K562 (cell line): ENCODE results near the gene KIF6. TPM values are rescaled to one million over a fixed set of nuclear protein-coding genes. Genes with fewer than 3 reads are reported as not detected.

Experiments used
- ATAC-seq: fragments of 200-7000 bp; cut with Tn5 transposase; 3 replicates; pipeline ENCODE4 v1.9.1; 2020; ENCODE audit warnings: moderate library complexity
- BruUV-seq: library from RNA; stranded (reverse); fragments of 400-500 nt; replicated peaks from 2 replicates; lab custom pipeline; 2021; lab: Mats Ljungman, UMichigan
- CTCF ChIA-PET: fragments of 300-600 bp; formaldehyde crosslinking; extraction: SDS; loops from one replicate; lab custom pipeline; 2021; ENCODE audit warnings: low intra/inter-chr PET ratio; lab: Yijun Ruan, JAX
- POLR2A ChIA-PET: fragments of 300-600, 350-650 bp; sonication (Branson Sonifier 250); formaldehyde crosslinking; extraction: SDS; loops from one replicate; lab custom pipeline; 2021; ENCODE audit warnings: antibody characterized with exemption, inconsistent platforms; lab: Yijun Ruan, JAX
- DNase-seq, 4 experiments: peaks; one replicate each; pipeline versions ENCODE4 v3.0.0 to v3.0.0-alpha.2; 2011 to 2018; ENCODE audit warnings: low spot score in 3 of 4, mixed read lengths in 3 of 4; ENCODE audit errors: extremely low read depth in 1 of 4
- FAIRE-seq: peaks from 2 replicates; lab custom pipeline; 2011; peaks lifted over from hg19 to GRCh38; lab: Jason Lieb, UNC
- H2AFZ ChIP-seq: 2 replicates; pipeline ENCODE4 v1.6.0; 2011; ENCODE audit warnings: low read depth, low read length, control low read depth, inconsistent platforms
- H3K27ac ChIP-seq: fragments of 200-600 bp; 3 replicates; pipeline ENCODE4 v1.8.0; 2011; ENCODE audit warnings: low read depth, mild to moderate bottlenecking, control low read depth, inconsistent platforms, low read length, moderate library complexity, mixed read lengths; ENCODE audit errors: extremely low read depth
- H3K27me3 ChIP-seq, 2 experiments: fragments of 300-600 bp in 1 of 2; 2 replicates in 1 of 2; 3 replicates in 1 of 2; pipeline versions ENCODE4 v1.6.0 to v1.8.0; 2011; ENCODE audit warnings: inconsistent platforms in 2 of 2, low read length in 2 of 2, mild to moderate bottlenecking in 1 of 2, mixed read lengths in 1 of 2, moderate library complexity in 1 of 2; ENCODE audit not compliant: control insufficient read depth in 2 of 2, insufficient read depth in 2 of 2
- H3K36me3 ChIP-seq: fragments of 300-600 bp; 3 replicates; pipeline ENCODE4 v1.8.0; 2011; ENCODE audit warnings: mild to moderate bottlenecking, low read length, inconsistent platforms; ENCODE audit not compliant: control insufficient read depth, insufficient read depth
- H3K4me1 ChIP-seq, 2 experiments: fragments of 200-600 bp in 1 of 2; replicated peaks in 1 of 2; 2 replicates in 1 of 2; 3 replicates in 1 of 2; pipeline versions ENCODE4 v1.5.1 to v1.8.0; 2011; ENCODE audit warnings: inconsistent platforms in 2 of 2, low read length in 2 of 2, mild to moderate bottlenecking in 1 of 2, mixed read lengths in 1 of 2, moderate library complexity in 1 of 2; ENCODE audit not compliant: control insufficient read depth in 2 of 2, insufficient read depth in 2 of 2
- H3K4me2 ChIP-seq: 2 replicates; pipeline ENCODE4 v1.6.1; 2011; ENCODE audit warnings: low read length, control low read depth, inconsistent platforms, mixed read lengths; ENCODE audit not compliant: insufficient read depth
- H3K4me3 ChIP-seq: fragments of 200-600 bp; sonication (generic), shearing (Covaris generic); 2 replicates; pipeline ENCODE4 v1.5.1; 2016; ENCODE audit warnings: control low read depth, inconsistent platforms
- H3K79me2 ChIP-seq: fragments of 200-600 bp; 3 replicates; pipeline ENCODE4 v1.8.0; 2011; ENCODE audit warnings: low read length, inconsistent platforms; ENCODE audit not compliant: control insufficient read depth, insufficient read depth
- H3K9ac ChIP-seq, 2 experiments: 2 replicates each; pipeline versions ENCODE4 v1.6.0 to v1.6.1; 2011; ENCODE audit warnings: low read depth in 2 of 2, low read length in 2 of 2, control low read depth in 1 of 2, inconsistent platforms in 1 of 2, mild to moderate bottlenecking in 1 of 2, mixed read lengths in 1 of 2; ENCODE audit not compliant: insufficient read depth in 1 of 2
- H3K9me1 ChIP-seq: one replicate; pipeline ENCODE4 v1.6.0; 2011; ENCODE audit warnings: inconsistent platforms, mild to moderate bottlenecking, low read length, moderate library complexity; ENCODE audit not compliant: control insufficient read depth, insufficient read depth
- H3K9me3 ChIP-seq: replicated peaks from 2 replicates; pipeline ENCODE4 v1.5.1; 2011; ENCODE audit warnings: low read depth, low read length, inconsistent platforms; ENCODE audit not compliant: control insufficient read depth, insufficient read depth
- H4K20me1 ChIP-seq: replicated peaks from 2 replicates; pipeline ENCODE4 v1.6.1; 2011; ENCODE audit warnings: low read length, inconsistent platforms, mixed read lengths; ENCODE audit not compliant: control insufficient read depth, insufficient read depth
- GTF2F1 ChIP-seq: IDR thresholded peaks from 2 replicates; pipeline ENCODE4 v1.6.1; 2011; ENCODE audit warnings: low read depth, low read length, improper control_type of control experiment
- HCFC1 ChIP-seq: IDR thresholded peaks from 2 replicates; pipeline ENCODE4 v1.6.1; 2012; ENCODE audit warnings: low read depth, low read length, improper control_type of control experiment
- PKNOX1 ChIP-seq: fragments of 450-650 bp; IDR thresholded peaks from 2 replicates; pipeline ENCODE4 v1.6.1; 2016
- RBM22 ChIP-seq: fragments of 200-400 bp; formaldehyde crosslinking; IDR thresholded peaks from 2 replicates; pipeline ENCODE4 v1.6.1; 2018; ENCODE audit warnings: low read length, low read depth; ENCODE audit not compliant: poor library complexity, severe bottlenecking
- ZBTB17 ChIP-seq: fragments of 450-650 bp; formaldehyde crosslinking; IDR thresholded peaks from 2 replicates; pipeline ENCODE4 v1.4.0; 2020; ENCODE audit warnings: mild to moderate bottlenecking
- ZNF143 ChIP-seq: sonication (generic); formaldehyde crosslinking; IDR thresholded peaks from 2 replicates; pipeline ENCODE4 v1.9.0; 2022; ENCODE audit warnings: mild to moderate bottlenecking, missing genetic modification reagents
- WGBS: fragments of 100-300 bp; shearing (Covaris generic); methylation state at CpG from one replicate; pipeline ENCODE4 v1.1.6; 2016; ENCODE audit warnings: low coverage, mixed read lengths; ENCODE audit not compliant: insufficient coverage; ENCODE audit errors: missing lambda C conversion rate; 5-methylcytosine and 5-hydroxymethylcytosine counted together
- in situ Hi-C: fragments of 300-500 bp; cut with MboI; formaldehyde crosslinking; loops from 4 replicates; pipeline ENCODE4 v1.15.0; 2018; ENCODE audit warnings: inconsistent platforms, mixed read lengths
- intact Hi-C: fragments of 100-400 bp; cut with micrococcal nuclease; formaldehyde crosslinking; loops from 2 replicates; pipeline ENCODE4 v1.14.2; 2022
- polyA plus RNA-seq, 8 experiments: library from polyadenylated mRNA; depleted of rRNA in 4 of 8; stranded (reverse) in 5 of 8; unstranded in 3 of 8; fragments of >200 nt; fragmentation: Nextera tagmentation in 2 of 8; fragmentation: Illumina TruSeq in 1 of 8; extraction: Ambion mirVana in 2 of 8; extraction: Trizol in 1 of 8; gene quantifications; 2 replicates each; pipeline versions ENCODE4 v1.2.1 to v1.2.3, GENCODE V29; 2011 to 2014; ENCODE audit warnings: inconsistent platforms in 1 of 8, missing spikeins in 1 of 8
- total RNA-seq, 7 experiments: library from RNA; depleted of rRNA in 6 of 7; stranded (reverse); fragments of >200 nt in 6 of 7; fragmentation: Illumina TruSeq in 2 of 7; extraction: Trizol in 2 of 7; gene quantifications; 2 replicates each; pipeline versions ENCODE4 v1.2.1 to v1.2.3, GENCODE V29; 2011 to 2021; ENCODE audit warnings: low replicate concordance in 1 of 7
- TF ChIP-seq, protein P1 (sequence below), 3 experiments: fragments of 200-800 bp in 1 of 3; fragments of 250-450 bp in 1 of 3; fragments of 450-650 bp in 1 of 3; sonication (Bioruptor Pico) in 1 of 3; sonication (Bioruptor generic) in 1 of 3; formaldehyde crosslinking in 1 of 3; IDR thresholded peaks; 2 replicates each; pipeline versions ENCODE4 v1.6.1 to v1.8.0; 2016 to 2022; ENCODE audit warnings: mild to moderate bottlenecking in 2 of 3, missing genetic modification characterization in 2 of 3, missing compliant biosample characterization in 1 of 3, moderate library complexity in 1 of 3

KIF6 gene
- total and polyA plus RNA-seq, 9 of the 15 experiments (the other 6 are each of a cell fraction or from before 2014, with no cell fraction given): not detected

DNA sequence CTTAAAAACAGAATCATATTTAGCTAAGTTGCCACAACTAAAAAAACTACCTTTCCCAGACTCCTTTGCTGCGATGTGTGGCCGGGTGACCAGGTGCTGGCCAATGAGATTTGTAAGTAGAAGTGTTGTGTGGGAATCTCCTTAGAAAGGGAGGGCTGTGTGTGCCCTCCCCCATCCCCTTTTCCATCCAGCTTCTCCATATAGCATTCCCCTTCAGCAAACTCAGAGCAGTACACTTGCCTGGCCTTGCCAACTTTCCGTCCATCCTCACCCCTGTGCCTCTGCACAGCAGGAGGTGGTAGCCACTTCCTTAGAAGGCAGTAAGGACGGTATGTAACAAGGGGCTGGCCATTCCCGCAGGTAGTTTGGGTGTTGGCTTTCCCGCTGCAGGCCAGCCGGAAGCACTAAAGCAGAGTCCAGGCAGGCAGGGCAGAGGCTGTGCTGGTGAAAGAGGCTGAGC, 380.4 kb downstream of the KIF6 start:
- no peak overlapping the region for H2AFZ ChIP-seq
- peaks cover 7% of the 10 kb centered on the region; the same call in 1 of the 2 replicates for H4K20me1 ChIP-seq
- ChIA-PET CTCF (no interaction called here), POLR2A (no interaction called here)
- in situ Hi-C loops (no loop called here), intact Hi-C loops (loop anchor here (5.0 kb wide), 2 partner anchors 547 to 962 kb away; no protein-coding TSS in a partner anchor)
- no TSS peak for BruUV-seq
- H3K4me2 ChIP-seq: no peak overlapping the region
- no peaks in the 10 kb centered on the region for H3K4me1 ChIP-seq
- no peaks in the 10 kb centered on the region for H3K9me1 ChIP-seq
- no peak for FAIRE-seq
- ATAC-seq: 0 out of 3 replicates have a peak, but pooled peaks have one; percentile 9
- peak; percentile 60 for TF ChIP-seq ZNF143 (CRISPR knock-in tag)
- no peak for TF ChIP-seq ZBTB17 (CRISPR knock-in tag)
- peak; percentile 62 for TF ChIP-seq HCFC1
- TF ChIP-seq RBM22: no peak
- peak in 1 of 4 experiments; percentile 40 for DNase-seq
- H3K27ac ChIP-seq: no peak overlapping the region
- H3K27me3 ChIP-seq: peaks cover 8 to 19% of the 10 kb centered on the region in 2 experiments; a peak in 4 of 5 replicates
- H3K4me3 ChIP-seq: no peak overlapping the region
- H3K9ac ChIP-seq: no peak overlapping the region
- no peaks in the 10 kb centered on the region for H3K79me2 ChIP-seq
- H3K36me3 ChIP-seq: no peaks in the 10 kb centered on the region
- H3K9me3 ChIP-seq: no peaks in the 10 kb centered on the region
- 0% methylated on average over 7 of the region's 7 CpGs for WGBS

GRCh38 chr6:39343396-39343870, 381.8 kb downstream of the KIF6 start:
- WGBS: 2% methylated on average over 9 of the region's 9 CpGs
- intact Hi-C loops (no loop called here), in situ Hi-C loops (no loop called here)
- no TSS peak for BruUV-seq
- no peak overlapping the region for H3K27ac ChIP-seq
- no peak for ATAC-seq
- FAIRE-seq: no peak
- ChIA-PET POLR2A (interaction anchor here (0.7 kb wide), 1 partner anchor 8 kb away, joined by 3 read pairs; no protein-coding TSS in a partner anchor), CTCF (no interaction called here)
- no peaks in the 10 kb centered on the region for H3K36me3 ChIP-seq
- H3K4me2 ChIP-seq: no peak overlapping the region
- H4K20me1 ChIP-seq: peaks cover 11% of the 10 kb centered on the region; the same call in 1 of the 2 replicates
- peaks cover 5 to 15% of the 10 kb centered on the region in 2 experiments; a peak in 3 of 5 replicates for H3K27me3 ChIP-seq
- H3K9ac ChIP-seq: no peak overlapping the region
- no peaks in the 10 kb centered on the region for H3K79me2 ChIP-seq
- H2AFZ ChIP-seq: no peak overlapping the region
- H3K9me3 ChIP-seq: no peaks in the 10 kb centered on the region
- no peaks in the 10 kb centered on the region for H3K9me1 ChIP-seq
- no peak for DNase-seq
- no peaks in the 10 kb centered on the region for H3K4me1 ChIP-seq
- H3K4me3 ChIP-seq: no peak overlapping the region
- TF ChIP-seq PKNOX1 (peak; percentile 28; the same call in 1 of the 2 replicates), GTF2F1 (no peak)
- TF ChIP-seq, protein P1, sequence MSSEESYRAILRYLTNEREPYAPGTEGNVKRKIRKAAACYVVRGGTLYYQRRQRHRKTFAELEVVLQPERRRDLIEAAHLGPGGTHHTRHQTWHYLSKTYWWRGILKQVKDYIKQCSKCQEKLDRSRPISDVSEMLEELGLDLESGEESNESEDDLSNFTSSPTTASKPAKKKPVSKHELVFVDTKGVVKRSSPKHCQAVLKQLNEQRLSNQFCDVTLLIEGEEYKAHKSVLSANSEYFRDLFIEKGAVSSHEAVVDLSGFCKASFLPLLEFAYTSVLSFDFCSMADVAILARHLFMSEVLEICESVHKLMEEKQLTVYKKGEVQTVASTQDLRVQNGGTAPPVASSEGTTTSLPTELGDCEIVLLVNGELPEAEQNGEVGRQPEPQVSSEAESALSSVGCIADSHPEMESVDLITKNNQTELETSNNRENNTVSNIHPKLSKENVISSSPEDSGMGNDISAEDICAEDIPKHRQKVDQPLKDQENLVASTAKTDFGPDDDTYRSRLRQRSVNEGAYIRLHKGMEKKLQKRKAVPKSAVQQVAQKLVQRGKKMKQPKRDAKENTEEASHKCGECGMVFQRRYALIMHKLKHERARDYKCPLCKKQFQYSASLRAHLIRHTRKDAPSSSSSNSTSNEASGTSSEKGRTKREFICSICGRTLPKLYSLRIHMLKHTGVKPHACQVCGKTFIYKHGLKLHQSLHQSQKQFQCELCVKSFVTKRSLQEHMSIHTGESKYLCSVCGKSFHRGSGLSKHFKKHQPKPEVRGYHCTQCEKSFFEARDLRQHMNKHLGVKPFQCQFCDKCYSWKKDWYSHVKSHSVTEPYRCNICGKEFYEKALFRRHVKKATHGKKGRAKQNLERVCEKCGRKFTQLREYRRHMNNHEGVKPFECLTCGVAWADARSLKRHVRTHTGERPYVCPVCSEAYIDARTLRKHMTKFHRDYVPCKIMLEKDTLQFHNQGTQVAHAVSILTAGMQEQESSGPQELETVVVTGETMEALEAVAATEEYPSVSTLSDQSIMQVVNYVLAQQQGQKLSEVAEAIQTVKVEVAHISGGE (CRISPR knock-in tag; IDR thresholded peaks at IDR 0.05): no peak
